Liver (tissue), 9 donors: ENCODE measurements around the gene ZDHHC18. TPM values are rescaled to one million over a fixed set of nuclear protein-coding genes. Genes with fewer than 3 reads are reported as not detected.

Experiments
- DNase-seq: peaks from one replicate; pipeline ENCODE4 v3.0.0-alpha.2; 2017; ENCODE audit warnings: low spot score
- H3K27ac ChIP-seq, 2 donors: one replicate each; pipeline ENCODE4 v1.7.0; 2013; ENCODE audit warnings: inconsistent platforms in 2 of 2, low read length in 2 of 2, control low read depth in 1 of 2, low read depth in 1 of 2, mild to moderate bottlenecking in 1 of 2
- H3K27me3 ChIP-seq, 4 donors: one replicate each; pipeline versions ENCODE4 v1.6.1 to v1.7.0; 2013; ENCODE audit warnings: low read length in 3 of 4, inconsistent platforms in 1 of 4, mild to moderate bottlenecking in 1 of 4, moderate library complexity in 1 of 4; ENCODE audit not compliant: control insufficient read depth in 4 of 4, insufficient read depth in 4 of 4
- H3K36me3 ChIP-seq, 4 donors: one replicate each; pipeline versions ENCODE4 v1.6.1 to v1.7.0; 2013; ENCODE audit warnings: low read length in 3 of 4, mild to moderate bottlenecking in 3 of 4, low read depth in 1 of 4, moderate library complexity in 1 of 4; ENCODE audit not compliant: control insufficient read depth in 4 of 4, insufficient read depth in 3 of 4
- H3K4me1 ChIP-seq, 4 donors: one replicate each; pipeline versions ENCODE4 v1.6.1 to v1.7.0; 2013; ENCODE audit warnings: low read length in 3 of 4, mild to moderate bottlenecking in 3 of 4, moderate library complexity in 1 of 4; ENCODE audit not compliant: control insufficient read depth in 4 of 4, insufficient read depth in 4 of 4
- H3K4me3 ChIP-seq, 3 donors: one replicate each; pipeline versions ENCODE4 v1.6.1 to v1.7.0; 2013; ENCODE audit warnings: low read length in 3 of 3, control low read depth in 1 of 3, low read depth in 1 of 3, mild to moderate bottlenecking in 1 of 3
- H3K9ac ChIP-seq, 2 donors: one replicate each; pipeline ENCODE4 v1.7.0; 2013; ENCODE audit warnings: low read length in 2 of 2, mild to moderate bottlenecking in 2 of 2, moderate library complexity in 2 of 2, control low read depth in 1 of 2, low read depth in 1 of 2
- H3K9me3 ChIP-seq, 4 donors: one replicate each; pipeline versions ENCODE4 v1.6.1 to v1.7.0; 2013; ENCODE audit warnings: low read length in 3 of 4; ENCODE audit not compliant: control insufficient read depth in 4 of 4
- EGR1 ChIP-seq, 2 donors: IDR thresholded peaks; 2 replicates each; pipeline ENCODE4 v1.6.1; 2016 to 2018; ENCODE audit warnings: antibody characterized with exemption in 2 of 2, low read depth in 2 of 2
- FOXA1 ChIP-seq: IDR thresholded peaks from 2 replicates; pipeline ENCODE4 v1.6.1; 2016; ENCODE audit warnings: antibody characterized with exemption
- FOXA2 ChIP-seq: IDR thresholded peaks from 2 replicates; pipeline ENCODE4 v1.6.1; 2016; ENCODE audit warnings: antibody characterized with exemption
- GABPA ChIP-seq, 2 donors: IDR thresholded peaks in 1 of 2; conservative IDR thresholded peaks in 1 of 2; 2 replicates each; pipeline ENCODE4 v1.6.1; 2016; ENCODE audit warnings: antibody characterized with exemption in 2 of 2, mild to moderate bottlenecking in 1 of 2, moderate library complexity in 1 of 2
- HNF4G ChIP-seq: IDR thresholded peaks from 2 replicates; pipeline ENCODE4 v1.6.1; 2016; ENCODE audit warnings: antibody characterized with exemption
- JUND ChIP-seq, 2 donors: IDR thresholded peaks; 2 replicates each; pipeline ENCODE4 v1.6.1; 2016; ENCODE audit warnings: antibody characterized with exemption in 2 of 2
- NR2F2 ChIP-seq: IDR thresholded peaks from 2 replicates; pipeline ENCODE4 v1.6.1; 2016; ENCODE audit warnings: antibody characterized with exemption
- RAD21 ChIP-seq, 2 donors: IDR thresholded peaks; 2 replicates each; pipeline ENCODE4 v1.6.1; 2016; ENCODE audit warnings: antibody characterized with exemption in 2 of 2, mild to moderate bottlenecking in 2 of 2
- RXRA ChIP-seq, 2 donors: IDR thresholded peaks; 2 replicates each; pipeline ENCODE4 v1.6.1; 2017 to 2018; ENCODE audit warnings: antibody characterized with exemption in 2 of 2, mild to moderate bottlenecking in 1 of 2
- TAF1 ChIP-seq: conservative IDR thresholded peaks from 2 replicates; pipeline ENCODE4 v1.6.1; 2016; ENCODE audit warnings: antibody characterized with exemption, mild to moderate bottlenecking
- YY1 ChIP-seq: IDR thresholded peaks from 2 replicates; pipeline ENCODE4 v1.6.1; 2016; ENCODE audit warnings: antibody characterized with exemption, mild to moderate bottlenecking
- WGBS: extraction: QIAGEN DNeasy Blood & Tissue Kit; methylation state at CpG from one replicate; pipeline ENCODE4 v1.1.7; 2013; 5-methylcytosine and 5-hydroxymethylcytosine counted together
- polyA plus RNA-seq, 2 donors: library from polyadenylated mRNA; stranded (reverse) in 1 of 2; unstranded in 1 of 2; fragments of 200-250 nt in 1 of 2; fragments of >200 nt in 1 of 2; fragmentation: Nextera tagmentation in 1 of 2; extraction: Ambion mirVana in 1 of 2; gene quantifications; one replicate each; pipeline versions ENCODE4 v1.2.1 to v1.2.3, GENCODE V29; 2013 to 2015
- total RNA-seq, 2 donors: library from RNA; depleted of rRNA; stranded (reverse); fragments of >200 nt; gene quantifications; one replicate each; pipeline ENCODE4 v1.2.3, GENCODE V29; 2014
- TF ChIP-seq, protein P1 (sequence below): IDR thresholded peaks from 2 replicates; pipeline ENCODE4 v1.6.1; 2016; ENCODE audit warnings: antibody characterized with exemption
- TF ChIP-seq, protein P2 (sequence below): IDR thresholded peaks from 2 replicates; pipeline ENCODE4 v1.6.1; 2016; ENCODE audit warnings: antibody characterized with exemption
- TF ChIP-seq, protein P3 (sequence below): IDR thresholded peaks from 2 replicates; pipeline ENCODE4 v1.6.1; 2016; ENCODE audit warnings: antibody characterized with exemption
- TF ChIP-seq, protein P4 (sequence below): IDR thresholded peaks from 2 replicates; pipeline ENCODE4 v1.6.1; 2016; ENCODE audit warnings: antibody characterized with exemption, mild to moderate bottlenecking
- TF ChIP-seq, protein P5 (sequence below): fragments of 150-350 bp; IDR thresholded peaks from 2 replicates; pipeline ENCODE4 v1.5.1; 2017; ENCODE audit warnings: improper control_type of control experiment, low read depth, low read length; ENCODE audit not compliant: missing input control
- donor health status: healthy.
- donor health status: healthy.
- donor health status: healthy.
- donor health status: healthy.
- donor health status: healthy.

Gene ZDHHC18
- total and polyA plus RNA-seq, 4 donors, result 2.6 to 9.2 (median 7.9) TPM

DNA sequence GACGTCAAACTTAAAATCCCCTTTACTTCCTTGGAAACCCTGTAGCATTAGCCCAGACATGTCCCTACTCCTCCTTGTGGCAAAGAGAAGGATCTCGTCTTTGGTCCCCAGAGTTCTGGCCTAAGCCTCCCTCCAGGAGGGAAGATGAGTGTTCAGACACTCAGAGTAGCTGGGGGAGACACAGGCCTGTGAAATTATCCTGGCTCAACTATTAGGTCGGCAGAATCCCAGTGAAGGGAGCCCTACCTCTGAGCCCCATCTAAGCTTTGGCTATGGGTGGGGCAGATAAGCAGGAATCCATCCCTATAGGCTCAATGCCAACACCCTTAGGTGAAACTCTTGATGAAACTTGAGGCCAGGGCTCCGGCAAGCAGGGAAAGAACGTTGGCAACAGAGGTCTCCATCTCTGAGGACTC is 34.8 kb downstream of the ZDHHC18 start:
- Histone ChIP-seq H3K4me1 (peaks cover 0 to 12% (median 6%) of the 10 kb centered on the region in 4 donors), H3K27ac (no peak overlapping the region), H3K27me3 (no peaks in the 10 kb centered on the region), H3K4me3 (no peak overlapping the region), H3K9me3 (no peaks in the 10 kb centered on the region), H3K36me3 (peaks cover 0 to 7% (median 0%) of the 10 kb centered on the region in 4 donors), H3K9ac (no peak overlapping the region)
- no peak for TF ChIP-seq HNF4G
- 75% methylated on average over 5 of the region's 5 CpGs for WGBS
- DNase-seq, result no peak

DNA sequence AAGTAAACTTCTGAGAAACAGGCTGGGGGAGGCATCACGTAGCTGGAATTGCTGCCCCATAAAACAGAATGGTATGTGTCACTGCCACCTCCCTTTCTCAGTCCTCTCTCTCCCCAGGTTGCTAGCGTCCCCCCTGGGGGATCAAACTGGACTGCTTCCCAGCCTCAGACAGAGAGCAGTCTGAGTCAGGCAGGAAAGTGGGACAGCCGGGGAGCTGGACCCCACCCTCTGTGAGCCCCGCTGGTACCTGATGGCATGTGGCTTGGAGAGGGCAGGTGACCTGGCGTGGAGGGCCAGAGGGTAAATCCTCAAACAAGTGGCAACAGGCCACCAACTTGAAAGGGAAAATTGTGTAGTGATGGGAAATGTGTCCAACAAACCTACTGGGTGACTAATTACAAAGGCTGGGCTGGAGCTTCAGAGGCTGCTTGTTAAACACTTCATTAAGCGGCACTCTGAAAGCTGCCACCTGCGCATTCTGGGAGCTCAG is 35.4 kb downstream of the ZDHHC18 start:
- Histone ChIP-seq H3K27ac (no peak overlapping the region), H3K9ac (no peak overlapping the region), H3K27me3 (no peaks in the 10 kb centered on the region), H3K9me3 (no peaks in the 10 kb centered on the region), H3K4me3 (no peak overlapping the region), H3K4me1 (peaks cover 0 to 12% (median 6%) of the 10 kb centered on the region in 4 donors), H3K36me3 (peaks cover 0 to 5% (median 0%) of the 10 kb centered on the region in 4 donors)
- TF ChIP-seq, protein P1, sequence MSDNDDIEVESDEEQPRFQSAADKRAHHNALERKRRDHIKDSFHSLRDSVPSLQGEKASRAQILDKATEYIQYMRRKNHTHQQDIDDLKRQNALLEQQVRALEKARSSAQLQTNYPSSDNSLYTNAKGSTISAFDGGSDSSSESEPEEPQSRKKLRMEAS, result no peak
- TF ChIP-seq EGR1 (IDR thresholded peaks at IDR 0.05; ENCODE audit: low read depth in 2 of 2), result no peak
- no peak for TF ChIP-seq FOXA2
- TF ChIP-seq RXRA (IDR thresholded peaks at IDR 0.05), result no peak
- no peak for TF ChIP-seq TAF1
- TF ChIP-seq, protein P2, sequence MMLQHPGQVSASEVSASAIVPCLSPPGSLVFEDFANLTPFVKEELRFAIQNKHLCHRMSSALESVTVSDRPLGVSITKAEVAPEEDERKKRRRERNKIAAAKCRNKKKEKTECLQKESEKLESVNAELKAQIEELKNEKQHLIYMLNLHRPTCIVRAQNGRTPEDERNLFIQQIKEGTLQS, result no peak
- no peak for TF ChIP-seq GABPA (IDR thresholded peaks at IDR 0.05 in 1 of 2, conservative IDR thresholded peaks at IDR 0.05 in 1 of 2)
- no peak for TF ChIP-seq HNF4G
- no peak for TF ChIP-seq NR2F2
- TF ChIP-seq FOXA1, result no peak
- DNase-seq, result no peak
- WGBS, result 95% methylated on average over 7 of the region's 7 CpGs

DNA sequence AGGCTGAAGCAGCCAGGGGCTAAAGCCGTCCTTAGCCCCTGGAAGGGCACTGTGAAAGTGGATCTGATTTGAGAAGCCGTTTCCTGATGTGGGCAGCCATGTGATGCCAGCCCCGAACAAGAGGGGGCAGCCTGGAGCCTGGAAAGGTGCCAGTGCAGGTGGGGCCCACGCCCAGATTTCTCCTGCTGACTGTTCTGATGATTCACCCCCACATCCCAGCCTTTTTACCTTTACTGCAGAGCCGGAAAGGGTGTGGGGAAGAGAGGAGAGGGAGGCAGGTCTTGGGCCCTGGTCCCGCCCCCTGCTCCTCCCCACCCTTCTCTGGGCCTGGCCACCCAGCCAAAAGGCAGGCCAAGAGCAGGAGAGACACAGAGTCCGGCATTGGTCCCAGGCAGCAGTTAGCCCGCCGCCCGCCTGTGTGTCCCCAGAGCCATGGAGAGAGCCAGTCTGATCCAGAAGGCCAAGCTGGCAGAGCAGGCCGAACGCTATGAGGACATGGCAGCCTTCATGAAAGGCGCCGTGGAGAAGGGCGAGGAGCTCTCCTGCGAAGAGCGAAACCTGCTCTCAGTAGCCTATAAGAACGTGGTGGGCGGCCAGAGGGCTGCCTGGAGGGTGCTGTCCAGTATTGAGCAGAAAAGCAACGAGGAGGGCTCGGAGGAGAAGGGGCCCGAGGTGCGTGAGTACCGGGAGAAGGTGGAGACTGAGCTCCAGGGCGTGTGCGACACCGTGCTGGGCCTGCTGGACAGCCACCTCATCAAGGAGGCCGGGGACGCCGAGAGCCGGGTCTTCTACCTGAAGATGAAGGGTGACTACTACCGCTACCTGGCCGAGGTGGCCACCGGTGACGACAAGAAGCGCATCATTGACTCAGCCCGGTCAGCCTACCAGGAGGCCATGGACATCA is 36.5 kb downstream of the ZDHHC18 start, which contains the start of gene SFN:
Gene SFN, plus strand, starts transcription at position 369 of the 904 bp plus-strand sequence. Its CDS starts 64 bp downstream, at position 433.
- peak within 1 kb of the TSS in 1 of 3 donors; percentile 45 for H3K4me3 ChIP-seq
- H3K36me3 ChIP-seq, result peaks cover 0 to 2% (median 0%) of the 10 kb centered on the region in 4 donors
- H3K27ac ChIP-seq, result no peak within 1 kb of the TSS
- TF ChIP-seq, protein P1, result no peak
- TF ChIP-seq, protein P3, sequence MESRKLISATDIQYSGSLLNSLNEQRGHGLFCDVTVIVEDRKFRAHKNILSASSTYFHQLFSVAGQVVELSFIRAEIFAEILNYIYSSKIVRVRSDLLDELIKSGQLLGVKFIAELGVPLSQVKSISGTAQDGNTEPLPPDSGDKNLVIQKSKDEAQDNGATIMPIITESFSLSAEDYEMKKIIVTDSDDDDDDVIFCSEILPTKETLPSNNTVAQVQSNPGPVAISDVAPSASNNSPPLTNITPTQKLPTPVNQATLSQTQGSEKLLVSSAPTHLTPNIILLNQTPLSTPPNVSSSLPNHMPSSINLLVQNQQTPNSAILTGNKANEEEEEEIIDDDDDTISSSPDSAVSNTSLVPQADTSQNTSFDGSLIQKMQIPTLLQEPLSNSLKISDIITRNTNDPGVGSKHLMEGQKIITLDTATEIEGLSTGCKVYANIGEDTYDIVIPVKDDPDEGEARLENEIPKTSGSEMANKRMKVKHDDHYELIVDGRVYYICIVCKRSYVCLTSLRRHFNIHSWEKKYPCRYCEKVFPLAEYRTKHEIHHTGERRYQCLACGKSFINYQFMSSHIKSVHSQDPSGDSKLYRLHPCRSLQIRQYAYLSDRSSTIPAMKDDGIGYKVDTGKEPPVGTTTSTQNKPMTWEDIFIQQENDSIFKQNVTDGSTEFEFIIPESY, result no peak
- TF ChIP-seq, protein P4, sequence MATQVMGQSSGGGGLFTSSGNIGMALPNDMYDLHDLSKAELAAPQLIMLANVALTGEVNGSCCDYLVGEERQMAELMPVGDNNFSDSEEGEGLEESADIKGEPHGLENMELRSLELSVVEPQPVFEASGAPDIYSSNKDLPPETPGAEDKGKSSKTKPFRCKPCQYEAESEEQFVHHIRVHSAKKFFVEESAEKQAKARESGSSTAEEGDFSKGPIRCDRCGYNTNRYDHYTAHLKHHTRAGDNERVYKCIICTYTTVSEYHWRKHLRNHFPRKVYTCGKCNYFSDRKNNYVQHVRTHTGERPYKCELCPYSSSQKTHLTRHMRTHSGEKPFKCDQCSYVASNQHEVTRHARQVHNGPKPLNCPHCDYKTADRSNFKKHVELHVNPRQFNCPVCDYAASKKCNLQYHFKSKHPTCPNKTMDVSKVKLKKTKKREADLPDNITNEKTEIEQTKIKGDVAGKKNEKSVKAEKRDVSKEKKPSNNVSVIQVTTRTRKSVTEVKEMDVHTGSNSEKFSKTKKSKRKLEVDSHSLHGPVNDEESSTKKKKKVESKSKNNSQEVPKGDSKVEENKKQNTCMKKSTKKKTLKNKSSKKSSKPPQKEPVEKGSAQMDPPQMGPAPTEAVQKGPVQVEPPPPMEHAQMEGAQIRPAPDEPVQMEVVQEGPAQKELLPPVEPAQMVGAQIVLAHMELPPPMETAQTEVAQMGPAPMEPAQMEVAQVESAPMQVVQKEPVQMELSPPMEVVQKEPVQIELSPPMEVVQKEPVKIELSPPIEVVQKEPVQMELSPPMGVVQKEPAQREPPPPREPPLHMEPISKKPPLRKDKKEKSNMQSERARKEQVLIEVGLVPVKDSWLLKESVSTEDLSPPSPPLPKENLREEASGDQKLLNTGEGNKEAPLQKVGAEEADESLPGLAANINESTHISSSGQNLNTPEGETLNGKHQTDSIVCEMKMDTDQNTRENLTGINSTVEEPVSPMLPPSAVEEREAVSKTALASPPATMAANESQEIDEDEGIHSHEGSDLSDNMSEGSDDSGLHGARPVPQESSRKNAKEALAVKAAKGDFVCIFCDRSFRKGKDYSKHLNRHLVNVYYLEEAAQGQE, result no peak
- TF ChIP-seq FOXA2 (no peak), RAD21 (IDR thresholded peaks at IDR 0.05) (no peak), HNF4G (no peak), NR2F2 (no peak), YY1 (no peak), GABPA (IDR thresholded peaks at IDR 0.05 in 1 of 2, conservative IDR thresholded peaks at IDR 0.05 in 1 of 2) (no peak), RXRA (IDR thresholded peaks at IDR 0.05) (no peak), JUND (IDR thresholded peaks at IDR 0.05) (no peak), TAF1 (no peak)
- TF ChIP-seq, protein P5, sequence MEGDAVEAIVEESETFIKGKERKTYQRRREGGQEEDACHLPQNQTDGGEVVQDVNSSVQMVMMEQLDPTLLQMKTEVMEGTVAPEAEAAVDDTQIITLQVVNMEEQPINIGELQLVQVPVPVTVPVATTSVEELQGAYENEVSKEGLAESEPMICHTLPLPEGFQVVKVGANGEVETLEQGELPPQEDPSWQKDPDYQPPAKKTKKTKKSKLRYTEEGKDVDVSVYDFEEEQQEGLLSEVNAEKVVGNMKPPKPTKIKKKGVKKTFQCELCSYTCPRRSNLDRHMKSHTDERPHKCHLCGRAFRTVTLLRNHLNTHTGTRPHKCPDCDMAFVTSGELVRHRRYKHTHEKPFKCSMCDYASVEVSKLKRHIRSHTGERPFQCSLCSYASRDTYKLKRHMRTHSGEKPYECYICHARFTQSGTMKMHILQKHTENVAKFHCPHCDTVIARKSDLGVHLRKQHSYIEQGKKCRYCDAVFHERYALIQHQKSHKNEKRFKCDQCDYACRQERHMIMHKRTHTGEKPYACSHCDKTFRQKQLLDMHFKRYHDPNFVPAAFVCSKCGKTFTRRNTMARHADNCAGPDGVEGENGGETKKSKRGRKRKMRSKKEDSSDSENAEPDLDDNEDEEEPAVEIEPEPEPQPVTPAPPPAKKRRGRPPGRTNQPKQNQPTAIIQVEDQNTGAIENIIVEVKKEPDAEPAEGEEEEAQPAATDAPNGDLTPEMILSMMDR, result no peak
- TF ChIP-seq, protein P2, result no peak
- H3K27me3 ChIP-seq, result no peaks in the 10 kb centered on the region
- WGBS, result 80% methylated on average over 37 of the region's 37 CpGs
- H3K9me3 ChIP-seq, result no peaks in the 10 kb centered on the region
- peaks cover 0 to 12% (median 6%) of the 10 kb centered on the region in 4 donors for H3K4me1 ChIP-seq
- H3K9ac ChIP-seq, result no peak within 1 kb of the TSS
- no peak for DNase-seq
